SH-SY5Y (cell line): Measurements from ENCODE around the gene SPTLC2.

ENCODE experiments used
- GATA2 ChIP-seq: IDR thresholded peaks from 2 replicates; pipeline ENCODE4 v1.6.1; 2011; ENCODE audit warnings: mild to moderate bottlenecking, low read depth, low read length
- GATA3 ChIP-seq: IDR thresholded peaks from 2 replicates; pipeline ENCODE4 v1.6.1; 2011; ENCODE audit warnings: low read depth, mild to moderate bottlenecking, low read length, moderate library complexity

- TF ChIP-seq GATA2: no peak
- no peak for TF ChIP-seq GATA3
Measured at GRCh38 chr14:77508876-77509275, 107.6 kb downstream of the SPTLC2 start.
